HG02588 (cell line): ENCODE results near the gene SLC38A2.

Experiments
- ATAC-seq: cut with Tn5 transposase; IDR thresholded peaks from one replicate; pipeline ENCODE4 v1.9.1; 2021; ENCODE audit warnings: mild to moderate bottlenecking, moderate library complexity; ENCODE audit not compliant: unreplicated experiment

SLC38A2 gene

GRCh38 chr12:46376579-46376978 lies 4.0 kb upstream of the SLC38A2 start:
- ATAC-seq, result no peak

DNA sequence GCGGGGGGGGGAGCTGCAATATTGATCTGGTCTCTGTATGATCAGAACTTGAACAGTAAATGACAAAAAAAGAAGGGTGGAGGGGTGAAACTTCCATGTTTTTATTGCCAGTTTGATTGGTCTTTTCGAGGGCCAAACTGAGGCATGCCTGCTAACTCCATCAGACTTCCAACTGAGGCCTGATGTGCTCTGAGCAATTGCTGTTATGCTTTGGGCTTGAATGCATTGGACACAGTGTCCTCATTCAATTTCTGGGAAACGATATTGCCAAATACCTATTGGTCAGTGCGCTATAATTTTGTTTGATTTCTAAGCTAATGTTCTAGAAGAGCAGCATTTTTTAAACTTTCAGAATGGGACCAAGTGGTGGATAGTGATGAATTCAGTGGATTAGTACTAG lies 2.1 kb upstream of the SLC38A2 start:
- no peak for ATAC-seq

DNA sequence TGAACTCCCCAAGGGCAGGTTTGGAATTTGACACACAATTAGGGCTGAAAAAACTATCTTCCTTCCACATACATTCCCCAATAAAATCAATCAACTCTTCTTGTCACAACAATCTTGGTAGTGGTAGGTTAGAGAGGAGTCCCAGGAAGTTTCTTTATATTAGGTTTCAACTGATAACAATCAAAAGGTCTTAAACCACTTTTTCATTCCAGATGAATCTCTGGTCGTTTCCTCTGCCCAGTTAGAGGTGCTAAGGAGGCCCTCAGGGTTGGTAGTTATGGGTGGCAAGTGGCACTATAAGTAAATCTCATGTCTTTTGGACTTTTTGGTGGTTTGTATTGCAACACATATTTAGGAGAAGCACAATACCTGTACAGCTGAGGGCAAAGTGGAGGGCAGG lies 1.7 kb upstream of the SLC38A2 start:
- ATAC-seq, result no peak

DNA sequence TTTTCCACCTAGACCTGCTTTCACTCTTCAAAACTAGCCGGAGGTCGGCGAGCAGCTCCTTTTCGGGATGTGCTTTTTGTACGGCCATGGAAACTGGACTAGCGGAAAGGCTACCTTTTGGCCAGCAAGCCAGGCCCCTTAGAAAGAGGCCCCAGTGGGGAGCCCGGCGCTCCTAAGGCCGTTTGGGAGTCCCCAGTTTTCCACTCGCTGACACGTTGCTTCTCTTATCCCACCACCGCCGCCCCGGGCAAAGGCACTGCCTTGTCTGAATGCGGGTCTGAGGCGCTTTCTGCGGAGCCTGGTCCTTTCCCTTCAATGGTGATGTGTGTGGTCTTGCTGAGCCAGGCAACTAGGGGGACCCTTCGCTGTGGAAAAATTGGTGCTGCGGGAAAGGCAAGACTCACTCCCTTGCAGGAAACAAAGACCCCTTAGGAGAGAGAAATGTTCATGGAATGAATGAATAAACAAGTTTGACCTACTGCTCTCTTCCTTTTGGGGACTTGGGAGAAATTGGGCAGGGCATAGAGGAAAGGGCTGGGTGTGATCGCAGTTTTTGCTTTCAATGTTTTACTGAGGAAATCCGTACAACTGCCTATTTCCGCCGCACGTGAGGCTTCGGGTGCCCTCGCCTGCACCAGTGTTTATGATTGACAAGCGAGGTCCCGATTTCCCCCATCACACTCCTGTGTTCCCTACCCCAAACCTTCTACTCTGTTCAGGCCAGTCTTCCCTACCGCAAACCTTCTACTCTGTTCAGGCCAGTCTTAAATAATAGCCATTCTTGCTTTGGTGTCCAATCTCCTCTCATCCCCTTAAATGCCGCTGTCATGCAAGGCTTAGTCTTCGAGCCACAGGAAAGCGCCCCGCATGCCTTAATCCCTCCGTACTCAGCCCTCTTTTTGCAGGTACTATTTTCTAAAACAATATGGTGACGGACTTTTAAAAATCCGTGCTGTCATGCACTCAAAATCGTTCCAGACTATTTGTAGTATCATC lies 1.0 kb upstream of the SLC38A2 start:
- ATAC-seq, result no peak

- peak; percentile 20 for ATAC-seq
These were observed 642 bp downstream of the SLC38A2 start for GRCh38 chr12:46371718-46372543.

- peak; percentile 50 for ATAC-seq
These were observed 1.5 kb downstream of the SLC38A2 start for GRCh38 chr12:46370792-46371717.

DNA sequence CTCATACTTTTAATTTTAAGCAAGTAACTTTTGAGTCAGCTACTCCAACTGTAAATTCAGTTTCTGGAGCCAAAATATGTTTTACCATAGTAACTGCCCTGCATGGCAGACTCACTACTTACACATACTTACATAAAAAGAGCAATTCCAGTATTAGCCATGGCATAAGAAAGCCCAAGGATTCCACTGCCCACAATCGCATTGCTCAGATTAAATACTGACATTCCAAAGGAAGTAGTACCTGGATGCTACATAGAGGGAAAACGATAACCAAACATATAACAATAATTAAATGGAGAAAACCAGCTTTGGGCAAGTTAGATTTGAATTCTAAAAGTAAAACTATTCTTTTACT lies 2.2 kb downstream of the SLC38A2 start:
- ATAC-seq, result no peak

DNA sequence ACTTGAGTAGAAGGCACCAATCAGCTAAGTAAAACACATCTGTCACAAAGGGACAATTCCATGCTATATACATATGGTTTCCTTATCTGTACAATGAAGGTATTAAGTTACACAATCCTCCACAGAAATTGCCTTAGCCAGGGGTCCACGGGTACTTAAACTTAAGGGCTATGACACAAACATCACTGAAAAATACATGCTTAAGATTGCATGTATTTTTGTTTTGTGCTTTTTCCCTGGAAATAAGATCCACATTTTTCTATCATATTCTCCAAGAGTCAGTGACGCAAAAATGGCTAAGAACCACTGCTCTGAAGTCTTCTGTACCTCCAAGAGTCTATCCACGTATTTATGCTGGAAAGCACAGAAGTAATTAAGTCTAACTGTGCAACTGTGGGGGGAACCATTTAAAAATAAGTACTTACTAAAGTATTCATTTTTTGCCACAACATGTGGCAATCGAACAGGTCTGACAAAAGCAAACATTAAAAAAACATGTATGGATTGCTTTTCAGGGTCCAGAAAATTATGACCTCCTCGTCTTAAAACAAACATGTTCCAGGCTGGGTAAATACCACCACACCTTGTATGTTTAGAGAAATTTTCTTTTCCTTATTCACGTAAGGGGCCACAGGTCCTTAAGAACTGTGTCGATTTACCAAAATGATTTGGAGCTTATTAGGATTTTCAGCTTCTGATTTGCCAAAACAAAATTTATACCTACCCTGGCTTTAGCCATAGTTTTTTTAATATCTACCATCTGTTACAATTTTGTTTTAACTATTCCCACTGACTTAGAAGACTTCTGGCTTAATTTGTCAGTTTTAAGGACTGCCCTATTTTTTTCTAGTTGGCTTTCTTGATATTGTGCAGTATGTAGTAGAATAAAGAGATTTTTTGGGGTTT lies 2.8 kb downstream of the SLC38A2 start:
- no peak for ATAC-seq

DNA sequence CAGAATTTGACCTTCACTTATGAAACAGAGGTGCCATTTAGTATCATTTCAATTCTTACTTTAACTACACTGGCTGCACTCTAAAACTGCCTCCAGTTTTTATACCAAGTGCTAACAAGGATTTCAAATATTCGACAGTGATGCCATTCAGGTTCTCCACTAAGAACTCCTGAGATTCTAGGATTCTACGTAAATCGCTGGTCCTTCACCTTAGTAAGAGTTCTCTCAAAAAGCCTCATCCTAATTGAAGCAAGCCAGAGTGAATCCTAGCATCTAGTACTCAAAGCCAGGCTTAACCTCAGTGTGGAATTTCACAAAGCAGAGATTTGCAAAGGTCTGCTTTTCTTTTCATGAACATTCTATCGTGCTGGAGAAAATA lies 3.5 kb downstream of the SLC38A2 start:
- no peak for ATAC-seq

DNA sequence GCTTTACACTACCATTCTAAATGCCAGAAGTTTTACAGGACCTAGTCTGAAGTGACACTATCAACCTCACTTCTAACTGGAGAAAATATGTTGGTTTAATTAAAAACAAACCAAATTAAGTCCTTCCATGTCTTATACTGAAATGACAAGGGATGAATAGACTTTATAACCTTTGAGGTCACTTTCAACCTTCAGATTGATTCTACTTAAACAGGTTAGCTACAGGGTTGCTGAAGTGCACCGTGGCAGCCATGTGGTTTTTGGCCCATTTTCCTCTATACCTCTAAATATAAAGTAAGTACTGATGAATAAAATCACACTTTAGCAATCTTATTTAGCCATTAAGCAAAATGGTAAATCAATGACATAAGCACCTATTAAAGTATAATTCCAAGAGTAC lies 3.9 kb downstream of the SLC38A2 start:
- no peak for ATAC-seq

DNA sequence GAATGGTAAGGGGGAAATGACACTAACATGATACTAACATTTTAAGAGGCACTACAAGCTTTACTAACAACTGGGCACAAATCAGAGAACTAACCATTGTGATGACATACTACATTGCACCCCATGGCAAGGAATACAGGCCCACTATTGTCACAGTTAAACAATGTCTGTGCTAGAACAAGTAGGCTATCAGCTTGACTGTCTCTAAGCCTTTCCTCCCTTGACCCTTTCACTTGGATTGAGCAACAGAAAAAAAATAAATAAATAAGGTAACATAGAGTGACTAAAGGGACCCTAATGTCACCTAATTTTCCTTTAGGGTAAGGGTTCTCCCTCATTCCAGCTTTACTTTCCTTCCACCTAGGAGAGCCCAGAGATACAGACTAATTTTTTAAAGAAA lies 4.4 kb downstream of the SLC38A2 start:
- no peak for ATAC-seq

- ATAC-seq, result no peak
These were observed 5.1 kb downstream of the SLC38A2 start for GRCh38 chr12:46367351-46368029.

GRCh38 chr12:46366771-46367170 lies 5.8 kb downstream of the SLC38A2 start:
- no peak for ATAC-seq

DNA sequence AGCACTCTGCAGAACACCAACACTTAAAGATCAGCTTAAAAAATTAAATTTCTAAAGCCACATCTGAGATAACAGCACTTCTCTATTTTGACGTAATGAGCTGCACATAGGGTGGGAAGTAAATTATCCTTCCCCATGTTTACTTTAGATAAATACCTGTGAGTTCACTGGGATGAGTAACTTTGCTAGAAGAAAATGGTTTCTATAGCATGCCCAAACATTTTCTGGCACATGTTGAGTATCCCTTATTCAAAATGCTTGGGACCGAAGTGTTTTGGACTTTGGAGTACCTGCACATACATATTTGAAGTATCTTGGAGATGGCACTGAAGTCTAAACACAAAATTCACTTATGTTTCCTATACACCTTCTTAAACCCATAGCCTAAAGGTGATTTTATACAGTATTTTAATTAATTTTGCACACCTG lies 6.6 kb downstream of the SLC38A2 start:
- no peak for ATAC-seq

DNA sequence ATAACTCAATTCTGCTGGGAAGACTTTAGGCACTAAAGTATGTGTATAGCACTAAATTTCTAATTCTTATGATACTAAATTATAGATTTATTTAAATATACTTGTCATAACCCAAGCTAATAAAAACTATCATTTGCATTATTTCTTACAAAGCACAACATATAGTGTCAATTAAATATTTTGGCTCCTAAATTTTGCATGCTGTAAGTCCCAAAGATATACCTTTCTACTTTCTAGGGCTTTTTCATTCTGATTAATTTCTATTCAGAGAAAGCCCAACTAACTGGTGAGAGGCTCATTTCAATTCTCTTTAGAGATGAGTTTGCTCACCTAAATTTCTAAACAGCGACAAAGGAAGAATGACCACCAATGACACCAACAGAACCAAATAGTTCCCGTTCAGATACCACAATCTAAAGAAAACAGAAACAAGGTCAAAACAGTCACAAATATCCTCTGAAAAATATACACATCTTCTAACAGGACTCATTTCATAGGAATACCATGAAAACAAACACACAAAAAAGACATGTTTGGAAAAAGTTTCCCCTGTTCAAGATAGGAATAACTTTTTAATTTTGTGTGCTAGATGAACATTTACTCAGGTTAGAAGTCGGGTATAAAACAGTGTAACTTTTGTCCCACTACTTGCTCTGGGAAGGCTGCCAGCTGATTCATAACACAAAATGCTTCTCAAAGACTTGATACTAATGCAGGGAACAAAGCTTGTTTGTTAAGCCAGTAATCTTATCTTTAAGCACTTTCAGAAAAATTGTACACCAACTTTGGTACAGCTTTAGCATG lies 7.6 kb downstream of the SLC38A2 start:
- ATAC-seq, result no peak

GRCh38 chr12:46364300-46364696 lies 8.3 kb downstream of the SLC38A2 start:
- ATAC-seq, result no peak

GRCh38 chr12:46363582-46364299 lies 8.8 kb downstream of the SLC38A2 start:
- ATAC-seq, result no peak
